Activated CD8-positive, alpha-beta T cell treated with anti-CD3 and anti-CD28 coated beads for 36 hours (primary cell): Measurements from ENCODE around the gene C2orf15. TPM values are rescaled to one million over a fixed set of nuclear protein-coding genes. Genes with fewer than 3 reads are reported as not detected.
A peak's percentile ranks its signal among the peaks of the same experiment; 100 is the strongest.

Source experiments
- ATAC-seq: fragments of 200-7000 bp; cut with Tn5 transposase; one replicate; pipeline ENCODE4 v1.10.0; 2021; ENCODE audit warnings: mild to moderate bottlenecking, moderate library complexity
- CTCF ChIA-PET: fragments of 350-600 bp; sonication (Branson Sonifier 250); formaldehyde crosslinking; loops from one replicate; lab custom pipeline; 2021; ENCODE audit warnings: antibody characterized with exemption; lab: Charles Lee
- POLR2A ChIA-PET: fragments of 350-600 bp; sonication (Branson Sonifier 250); formaldehyde crosslinking; loops from one replicate; lab custom pipeline; 2021; ENCODE audit warnings: antibody characterized with exemption; lab: Charles Lee
- DNase-seq: peaks from one replicate; pipeline ENCODE4 v3.0.0-alpha.2; 2020
- H3K27ac Mint-ChIP-seq: one replicate; pipeline ENCODE4 v1.8.0; 2021; ENCODE audit warnings: mild to moderate bottlenecking, mixed read lengths
- H3K27me3 Mint-ChIP-seq: one replicate; pipeline ENCODE4 v1.8.0; 2021; ENCODE audit warnings: mixed read lengths
- H3K36me3 Mint-ChIP-seq: one replicate; pipeline ENCODE4 v1.8.0; 2021; ENCODE audit warnings: low read depth, mixed read lengths
- H3K4me1 Mint-ChIP-seq: one replicate; pipeline ENCODE4 v1.8.0; 2021; ENCODE audit warnings: low read depth, mixed read lengths
- H3K4me3 Mint-ChIP-seq: one replicate; pipeline ENCODE4 v1.8.0; 2021; ENCODE audit warnings: mild to moderate bottlenecking, moderate library complexity, mixed read lengths
- H3K9me3 Mint-ChIP-seq: one replicate; pipeline ENCODE4 v1.8.0; 2021; ENCODE audit warnings: mixed read lengths
- CTCF ChIP-seq: fragments of 200-600 bp; IDR thresholded peaks from one replicate; pipeline ENCODE4 v1.8.0; 2022; ENCODE audit warnings: antibody characterized with exemption, mild to moderate bottlenecking
- intact Hi-C: fragments of 100-400 bp; cut with micrococcal nuclease; formaldehyde crosslinking; loops from one replicate; pipeline ENCODE4 v1.10.0; 2022
- total RNA-seq, 2 experiments: library from RNA; stranded (reverse); gene quantifications; one replicate each; pipeline ENCODE4 v1.2.3, GENCODE V29; 2021

C2orf15 gene
- total RNA-seq, result 1 to 10 TPM; 1.4 to 1.5 TPM

- ATAC-seq (peak; percentile 93), DNase-seq (peak; percentile 98)
- TF ChIP-seq CTCF, result no peak
- H3K4me3 Mint-ChIP-seq, result peak within 1 kb of the TSS; percentile 94
- CTCF ChIA-PET, result interaction anchor here (1.2 to 3.2 kb wide), 7 partner anchors 9 to 205 kb away, joined by 3 to 9 read pairs (median 6); partner anchors contain the start of genes CRACDL, LIPT1, MITD1 and MRPL30
- peak within 1 kb of the TSS; percentile 86 for H3K27ac Mint-ChIP-seq
- H3K36me3 Mint-ChIP-seq, result peaks cover 14% of the 10 kb centered on the region
- intact Hi-C loops, result no loop called here
- H3K9me3 Mint-ChIP-seq, result no peaks in the 10 kb centered on the region
- H3K27me3 Mint-ChIP-seq, result no peaks in the 10 kb centered on the region
- POLR2A ChIA-PET, result interaction anchor here (0.7 to 2.5 kb wide), 8 partner anchors 9 to 349 kb away, joined by 3 to 16 read pairs (median 6); partner anchors contain the start of genes EIF5B, LIPT1, TSGA10 and TXNDC9
- H3K4me1 Mint-ChIP-seq, result peaks cover 16% of the 10 kb centered on the region
Measured at GRCh38 chr2:99141110-99142108, at the start of gene C2orf15. C2orf15 (plus strand) TSS chr2:99141707; CDS start chr2:99150559, 8,852 bp downstream.

GRCh38 chr2:99096728-99097127 lies 44.8 kb upstream of the C2orf15 start:
- H3K27me3 Mint-ChIP-seq, result no peaks in the 10 kb centered on the region
- ATAC-seq, result peak; percentile 17
- peaks cover 2% of the 10 kb centered on the region for H3K4me1 Mint-ChIP-seq
- peaks cover 6% of the 10 kb centered on the region for H3K9me3 Mint-ChIP-seq
- POLR2A ChIA-PET, result no interaction called here
- peak overlapping the region; percentile 10 for H3K27ac Mint-ChIP-seq
- H3K36me3 Mint-ChIP-seq, result peaks cover 2% of the 10 kb centered on the region
- H3K4me3 Mint-ChIP-seq, result no peak overlapping the region
- DNase-seq, result no peak
- CTCF ChIA-PET, result no interaction called here
- intact Hi-C loops, result no loop called here
- no peak for TF ChIP-seq CTCF

GRCh38 chr2:99101697-99102096 lies 39.8 kb upstream of the C2orf15 start:
- H3K4me1 Mint-ChIP-seq, result no peaks in the 10 kb centered on the region
- H3K36me3 Mint-ChIP-seq, result no peaks in the 10 kb centered on the region
- ChIA-PET POLR2A (no interaction called here), CTCF (interaction anchor here (0.6 kb wide), 1 partner anchor 20 kb away, joined by 3 read pairs; no protein-coding TSS in a partner anchor)
- H3K4me3 Mint-ChIP-seq, result no peak overlapping the region
- no peak overlapping the region for H3K27ac Mint-ChIP-seq
- H3K9me3 Mint-ChIP-seq, result no peaks in the 10 kb centered on the region
- TF ChIP-seq CTCF, result no peak
- ATAC-seq (no peak), DNase-seq (no peak)
- no peaks in the 10 kb centered on the region for H3K27me3 Mint-ChIP-seq
- intact Hi-C loops, result no loop called here

- no peaks in the 10 kb centered on the region for H3K27me3 Mint-ChIP-seq
- DNase-seq (no peak), ATAC-seq (no peak)
- POLR2A ChIA-PET, result no interaction called here
- no peaks in the 10 kb centered on the region for H3K9me3 Mint-ChIP-seq
- CTCF ChIA-PET, result interaction anchor here (0.9 kb wide), 1 partner anchor 26 kb away, joined by 4 read pairs; no protein-coding TSS in a partner anchor
- no peak overlapping the region for H3K27ac Mint-ChIP-seq
- intact Hi-C loops, result no loop called here
- no peak overlapping the region for H3K4me3 Mint-ChIP-seq
- TF ChIP-seq CTCF, result no peak
- H3K36me3 Mint-ChIP-seq, result no peaks in the 10 kb centered on the region
- H3K4me1 Mint-ChIP-seq, result no peaks in the 10 kb centered on the region
Measured at GRCh38 chr2:99104006-99104405, 37.5 kb upstream of the C2orf15 start.

GRCh38 chr2:99106913-99107312 lies 34.6 kb upstream of the C2orf15 start:
- CTCF ChIA-PET, result no interaction called here
- no peak for TF ChIP-seq CTCF
- Mint-ChIP-seq H3K4me3 (no peak overlapping the region), H3K27ac (no peak overlapping the region), H3K27me3 (no peaks in the 10 kb centered on the region), H3K36me3 (no peaks in the 10 kb centered on the region), H3K4me1 (no peaks in the 10 kb centered on the region), H3K9me3 (no peaks in the 10 kb centered on the region)
- ATAC-seq, result no peak
- DNase-seq, result no peak
- POLR2A ChIA-PET, result no interaction called here
- intact Hi-C loops, result no loop called here
